SK-N-SH (cell line): Measurements from ENCODE around the gene RAB6C. TPM values are rescaled to one million over a fixed set of nuclear protein-coding genes. Genes with fewer than 3 reads are reported as not detected.
"Not testable (repeated sequence)": the region's sequence is repeated elsewhere in the genome, so short reads cannot be mapped to it uniquely, and the experiment has no call there.

ENCODE experiments used
- CTCF ChIA-PET: fragments of 300-600, 350-600 bp; formaldehyde crosslinking; extraction: SDS; loops from one replicate; lab custom pipeline; 2021; lab: Yijun Ruan, JAX
- POLR2A ChIA-PET: fragments of 350-600 bp; sonication (Branson Sonifier 250); formaldehyde crosslinking; extraction: SDS; loops from one replicate; lab custom pipeline; 2020; ENCODE audit warnings: antibody characterized with exemption, inconsistent platforms; lab: Yijun Ruan, JAX
- DNase-seq: peaks from one replicate; pipeline ENCODE4 v3.0.0; 2012
- H2AFZ ChIP-seq: fragments of 200-600 bp; sonication (generic); 2 replicates; pipeline ENCODE4 v1.8.1; 2016; ENCODE audit warnings: antibody characterized with exemption, mild to moderate bottlenecking, low read depth
- H3F3A ChIP-seq: fragments of 200-600 bp; sonication (generic); replicated peaks from 2 replicates; pipeline ENCODE3; 2016; ENCODE audit warnings: antibody characterized with exemption, mild to moderate bottlenecking; ENCODE audit not compliant: insufficient read depth
- H3K27ac ChIP-seq, 2 experiments: fragments of 200-500 bp in 1 of 2; fragments of 200-600 bp in 1 of 2; sonication (Bioruptor generic) in 1 of 2; sonication (generic), shearing (Covaris generic) in 1 of 2; 2 replicates each; pipeline versions ENCODE4 v1.5.1 to v1.6.1; 2014 to 2016; ENCODE audit warnings: low read depth in 2 of 2, inconsistent platforms in 1 of 2, low read length in 1 of 2, mild to moderate bottlenecking in 1 of 2, mixed read lengths in 1 of 2
- H3K27me3 ChIP-seq: fragments of 200-600 bp; sonication (generic), shearing (Covaris generic); 2 replicates; pipeline ENCODE4 v1.6.1; 2016; ENCODE audit warnings: mixed run types; ENCODE audit not compliant: insufficient read depth
- H3K36me3 ChIP-seq, 2 experiments: fragments of 200-500 bp in 1 of 2; fragments of 200-600 bp in 1 of 2; sonication (Bioruptor generic) in 1 of 2; sonication (generic) in 1 of 2; replicated peaks in 1 of 2; 2 replicates each; pipeline versions ENCODE3 to v1.5.1; 2014 to 2016; ENCODE audit warnings: low read length in 1 of 2, mild to moderate bottlenecking in 1 of 2; ENCODE audit not compliant: insufficient read depth in 2 of 2, control insufficient read depth in 1 of 2
- H3K4me1 ChIP-seq, 2 experiments: fragments of 200-500 bp in 1 of 2; fragments of 200-600 bp in 1 of 2; sonication (Bioruptor generic) in 1 of 2; sonication (generic), shearing (Covaris generic) in 1 of 2; 2 replicates each; pipeline versions ENCODE4 v1.5.1 to v1.6.1; 2014 to 2016; ENCODE audit warnings: low read depth in 1 of 2, low read length in 1 of 2, mixed run types in 1 of 2; ENCODE audit not compliant: insufficient read depth in 2 of 2, control insufficient read depth in 1 of 2
- H3K4me2 ChIP-seq: fragments of 200-600 bp; sonication (generic), shearing (Covaris generic); 2 replicates; pipeline ENCODE4 v1.6.1; 2017; ENCODE audit warnings: mixed run types
- H3K4me3 ChIP-seq, 2 experiments: fragments of 200-500 bp in 1 of 2; fragments of 200-600 bp in 1 of 2; sonication (Bioruptor generic) in 1 of 2; sonication (generic), shearing (Covaris generic) in 1 of 2; 2 replicates each; pipeline versions ENCODE4 v1.5.1 to v1.8.1; 2014 to 2016; ENCODE audit warnings: low read depth in 2 of 2, inconsistent platforms in 1 of 2, low read length in 1 of 2, mild to moderate bottlenecking in 1 of 2, mixed read lengths in 1 of 2, moderate library complexity in 1 of 2
- H3K79me2 ChIP-seq: fragments of 200-600 bp; sonication (generic); 2 replicates; pipeline ENCODE4 v1.8.1; 2017; ENCODE audit warnings: mild to moderate bottlenecking; ENCODE audit not compliant: insufficient read depth
- H3K9ac ChIP-seq: fragments of 200-600 bp; sonication (generic); 2 replicates; pipeline ENCODE4 v1.6.1; 2017; ENCODE audit warnings: mixed run types
- H3K9me2 ChIP-seq: fragments of 200-600 bp; sonication (generic); 2 replicates; pipeline ENCODE4 v1.6.1; 2017; ENCODE audit warnings: mixed run types
- H3K9me3 ChIP-seq: fragments of 200-600 bp; sonication (generic); 2 replicates; pipeline ENCODE4 v1.6.1; 2017; ENCODE audit warnings: mixed run types, mild to moderate bottlenecking, moderate library complexity
- H4K20me1 ChIP-seq: fragments of 200-600 bp; sonication (generic); 2 replicates; pipeline ENCODE4 v1.6.1; 2017; ENCODE audit warnings: mild to moderate bottlenecking, mixed run types; ENCODE audit not compliant: insufficient read depth
- ELF1 ChIP-seq: IDR thresholded peaks from 2 replicates; pipeline ENCODE4 v1.4.0; 2012
- EP300 ChIP-seq, 2 experiments: IDR thresholded peaks; 2 replicates each; pipeline versions ENCODE4 v1.4.0 to v1.6.1; 2012; ENCODE audit warnings: borderline replicate concordance in 1 of 2, low read depth in 1 of 2, low read length in 1 of 2
- GABPA ChIP-seq: IDR thresholded peaks from 2 replicates; pipeline ENCODE4 v1.4.0; 2012; ENCODE audit warnings: low read depth, mild to moderate bottlenecking
- GATA2 ChIP-seq: sonication (generic); formaldehyde crosslinking; IDR thresholded peaks from 2 replicates; pipeline ENCODE4 v1.5.0; 2020; ENCODE audit warnings: mild to moderate bottlenecking, missing genetic modification reagents
- MEF2A ChIP-seq: IDR thresholded peaks from 2 replicates; pipeline ENCODE4 v1.4.0; 2012; ENCODE audit warnings: low read depth, borderline replicate concordance
- NFIC ChIP-seq: IDR thresholded peaks from 2 replicates; pipeline ENCODE4 v1.4.0; 2012; ENCODE audit warnings: borderline replicate concordance
- NRF1 ChIP-seq: IDR thresholded peaks from 2 replicates; pipeline ENCODE4 v1.6.1; 2012; ENCODE audit warnings: low read depth, mild to moderate bottlenecking, low read length
- POLR2AphosphoS5 ChIP-seq: IDR thresholded peaks from 2 replicates; pipeline ENCODE4 v1.6.1; 2012; ENCODE audit warnings: low read depth, low read length
- RCOR1 ChIP-seq: fragments of 150-350 bp; IDR thresholded peaks from 2 replicates; pipeline ENCODE4 v1.6.1; 2017; ENCODE audit warnings: antibody characterized with exemption, low read length
- TAF1 ChIP-seq: IDR thresholded peaks from 2 replicates; pipeline ENCODE4 v1.6.1; 2012; ENCODE audit warnings: low read depth, mild to moderate bottlenecking, low read length, moderate library complexity, borderline replicate concordance
- TCF12 ChIP-seq: IDR thresholded peaks from 2 replicates; pipeline ENCODE4 v1.4.0; 2012
- WGBS: methylation state at CpG from one replicate; pipeline ENCODE4 v1.1.6; 2017; ENCODE audit warnings: low lambda C conversion rate; 5-methylcytosine and 5-hydroxymethylcytosine counted together
- polyA plus RNA-seq, 3 experiments: library from polyadenylated mRNA; depleted of rRNA; stranded (reverse); fragments of >200 nt; gene quantifications; 2 replicates each; pipeline ENCODE4 v1.2.3, GENCODE V29; 2012
- TF ChIP-seq, protein P1 (sequence below): fragments of 200-600 bp; sonication (generic); IDR thresholded peaks from 2 replicates; pipeline ENCODE4 v1.6.1; 2017; ENCODE audit warnings: antibody characterized with exemption, mild to moderate bottlenecking, moderate library complexity
- TF ChIP-seq, protein P2 (sequence below): IDR thresholded peaks from 2 replicates; pipeline ENCODE4 v1.4.0; 2012; ENCODE audit warnings: low read depth, borderline replicate concordance

RAB6C gene
- polyA plus RNA-seq, 1 of the 3 experiments (the other 2 are of a cell fraction): 0.02 TPM

DNA sequence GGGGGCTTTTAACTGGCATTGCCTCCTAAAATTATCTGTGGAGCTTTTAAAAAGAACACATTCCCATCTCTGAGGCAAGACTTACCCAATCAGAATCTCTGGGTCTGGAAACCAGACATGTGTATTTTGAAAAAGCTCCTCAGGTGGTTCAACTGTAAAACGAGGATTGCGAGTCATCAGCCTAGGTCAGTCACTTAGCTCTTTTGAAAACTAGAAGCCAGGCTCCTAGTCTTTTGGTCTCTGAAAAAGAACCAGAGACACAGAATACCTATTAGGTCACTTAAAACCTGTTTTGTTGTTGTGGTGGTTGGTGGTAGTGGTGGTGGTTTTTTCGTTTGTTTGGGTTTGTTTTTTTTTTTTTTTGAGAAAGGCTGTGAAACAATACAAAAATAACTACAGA lies 2.5 kb upstream of the RAB6C start:
- H3F3A ChIP-seq, H3K36me3 ChIP-seq, H3K9me2 ChIP-seq, H3K79me2 ChIP-seq, H3K9me3 ChIP-seq, DNase-seq, CTCF ChIA-PET, H3K4me1 ChIP-seq, H4K20me1 ChIP-seq, H3K27ac ChIP-seq, H3K9ac ChIP-seq, H3K4me3 ChIP-seq, POLR2A ChIA-PET, H2AFZ ChIP-seq, H3K27me3 ChIP-seq, H3K4me2 ChIP-seq: not testable (repeated sequence)
- WGBS: 59% methylated on average over 3 of the region's 3 CpGs

GRCh38 chr2:129977986-129978385 lies 1.5 kb upstream of the RAB6C start:
- TF ChIP-seq GABPA: no peak
- no peak for TF ChIP-seq TAF1
- TF ChIP-seq MEF2A: no peak
- TF ChIP-seq, protein P1, sequence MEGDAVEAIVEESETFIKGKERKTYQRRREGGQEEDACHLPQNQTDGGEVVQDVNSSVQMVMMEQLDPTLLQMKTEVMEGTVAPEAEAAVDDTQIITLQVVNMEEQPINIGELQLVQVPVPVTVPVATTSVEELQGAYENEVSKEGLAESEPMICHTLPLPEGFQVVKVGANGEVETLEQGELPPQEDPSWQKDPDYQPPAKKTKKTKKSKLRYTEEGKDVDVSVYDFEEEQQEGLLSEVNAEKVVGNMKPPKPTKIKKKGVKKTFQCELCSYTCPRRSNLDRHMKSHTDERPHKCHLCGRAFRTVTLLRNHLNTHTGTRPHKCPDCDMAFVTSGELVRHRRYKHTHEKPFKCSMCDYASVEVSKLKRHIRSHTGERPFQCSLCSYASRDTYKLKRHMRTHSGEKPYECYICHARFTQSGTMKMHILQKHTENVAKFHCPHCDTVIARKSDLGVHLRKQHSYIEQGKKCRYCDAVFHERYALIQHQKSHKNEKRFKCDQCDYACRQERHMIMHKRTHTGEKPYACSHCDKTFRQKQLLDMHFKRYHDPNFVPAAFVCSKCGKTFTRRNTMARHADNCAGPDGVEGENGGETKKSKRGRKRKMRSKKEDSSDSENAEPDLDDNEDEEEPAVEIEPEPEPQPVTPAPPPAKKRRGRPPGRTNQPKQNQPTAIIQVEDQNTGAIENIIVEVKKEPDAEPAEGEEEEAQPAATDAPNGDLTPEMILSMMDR: no peak
- TF ChIP-seq ELF1: no peak
- no peak for TF ChIP-seq RCOR1
- no peak for TF ChIP-seq POLR2AphosphoS5
- no peak for TF ChIP-seq EP300 (IDR thresholded peaks at IDR 0.05; ENCODE audit: borderline replicate concordance in 1 of 2, low read depth in 1 of 2, low read length in 1 of 2)
- no peak for TF ChIP-seq NRF1
- TF ChIP-seq NFIC: no peak
- TF ChIP-seq, protein P2, sequence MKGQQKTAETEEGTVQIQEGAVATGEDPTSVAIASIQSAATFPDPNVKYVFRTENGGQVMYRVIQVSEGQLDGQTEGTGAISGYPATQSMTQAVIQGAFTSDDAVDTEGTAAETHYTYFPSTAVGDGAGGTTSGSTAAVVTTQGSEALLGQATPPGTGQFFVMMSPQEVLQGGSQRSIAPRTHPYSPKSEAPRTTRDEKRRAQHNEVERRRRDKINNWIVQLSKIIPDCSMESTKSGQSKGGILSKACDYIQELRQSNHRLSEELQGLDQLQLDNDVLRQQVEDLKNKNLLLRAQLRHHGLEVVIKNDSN: no peak
- TF ChIP-seq TCF12: no peak
- TF ChIP-seq GATA2 (CRISPR knock-in tag): no peak
- no peak overlapping the region for H3K4me2 ChIP-seq
- no peaks in the 10 kb centered on the region for H3K4me1 ChIP-seq
- no peak overlapping the region for H3K4me3 ChIP-seq
- H3K36me3 ChIP-seq: no peaks in the 10 kb centered on the region
- H3K79me2 ChIP-seq: no peaks in the 10 kb centered on the region
- H3K9me2 ChIP-seq: no peaks in the 10 kb centered on the region
- no peaks in the 10 kb centered on the region for H3K27me3 ChIP-seq
- no peaks in the 10 kb centered on the region for H3F3A ChIP-seq
- H3K9me3 ChIP-seq: no peaks in the 10 kb centered on the region
- WGBS: 48% methylated on average over 5 of the region's 5 CpGs
- H4K20me1 ChIP-seq: no peaks in the 10 kb centered on the region
- DNase-seq: no peak
- H2AFZ ChIP-seq: no peak overlapping the region
- H3K9ac ChIP-seq: no peak overlapping the region
- H3K27ac ChIP-seq: no peak overlapping the region
- ChIA-PET CTCF (interaction anchor here (1.3 kb wide), 1 partner anchor 355 kb away, joined by 3 read pairs; no protein-coding TSS in a partner anchor), POLR2A (interaction anchor here (0.6 kb wide), 1 partner anchor 48 kb away, joined by 3 read pairs; no protein-coding TSS in a partner anchor)
